Measurements from ENCODE around the gene HOMER2. TPM values are rescaled to one million over a fixed set of nuclear protein-coding genes. Genes with fewer than 3 reads are reported as not detected.

Gene HOMER2
- total RNA-seq, 1 donor from 2014 or later = 48.5 TPM

GRCh38 chr15:82907350-82907749 is 45.2 kb downstream of the HOMER2 start:
- no peaks in the 10 kb centered on the region for H3K27me3 ChIP-seq (ENCODE audit: low read depth)
- H3K4me1 ChIP-seq = peaks cover 7% of the 10 kb centered on the region
- no peak overlapping the region for H3K27ac ChIP-seq (replicated peaks)
- H3K4me3 ChIP-seq = no peak overlapping the region
- intact Hi-C loops (cut with micrococcal nuclease) = no loop called here
- TF ChIP-seq, protein P1, sequence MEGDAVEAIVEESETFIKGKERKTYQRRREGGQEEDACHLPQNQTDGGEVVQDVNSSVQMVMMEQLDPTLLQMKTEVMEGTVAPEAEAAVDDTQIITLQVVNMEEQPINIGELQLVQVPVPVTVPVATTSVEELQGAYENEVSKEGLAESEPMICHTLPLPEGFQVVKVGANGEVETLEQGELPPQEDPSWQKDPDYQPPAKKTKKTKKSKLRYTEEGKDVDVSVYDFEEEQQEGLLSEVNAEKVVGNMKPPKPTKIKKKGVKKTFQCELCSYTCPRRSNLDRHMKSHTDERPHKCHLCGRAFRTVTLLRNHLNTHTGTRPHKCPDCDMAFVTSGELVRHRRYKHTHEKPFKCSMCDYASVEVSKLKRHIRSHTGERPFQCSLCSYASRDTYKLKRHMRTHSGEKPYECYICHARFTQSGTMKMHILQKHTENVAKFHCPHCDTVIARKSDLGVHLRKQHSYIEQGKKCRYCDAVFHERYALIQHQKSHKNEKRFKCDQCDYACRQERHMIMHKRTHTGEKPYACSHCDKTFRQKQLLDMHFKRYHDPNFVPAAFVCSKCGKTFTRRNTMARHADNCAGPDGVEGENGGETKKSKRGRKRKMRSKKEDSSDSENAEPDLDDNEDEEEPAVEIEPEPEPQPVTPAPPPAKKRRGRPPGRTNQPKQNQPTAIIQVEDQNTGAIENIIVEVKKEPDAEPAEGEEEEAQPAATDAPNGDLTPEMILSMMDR (IDR thresholded peaks at IDR 0.05; ENCODE audit: borderline replicate concordance) = no peak
- no peak for DNase-seq
- H3K9me3 ChIP-seq (replicated peaks) = peaks cover 20% of the 10 kb centered on the region
- H3K36me3 ChIP-seq = no peaks in the 10 kb centered on the region

DNA sequence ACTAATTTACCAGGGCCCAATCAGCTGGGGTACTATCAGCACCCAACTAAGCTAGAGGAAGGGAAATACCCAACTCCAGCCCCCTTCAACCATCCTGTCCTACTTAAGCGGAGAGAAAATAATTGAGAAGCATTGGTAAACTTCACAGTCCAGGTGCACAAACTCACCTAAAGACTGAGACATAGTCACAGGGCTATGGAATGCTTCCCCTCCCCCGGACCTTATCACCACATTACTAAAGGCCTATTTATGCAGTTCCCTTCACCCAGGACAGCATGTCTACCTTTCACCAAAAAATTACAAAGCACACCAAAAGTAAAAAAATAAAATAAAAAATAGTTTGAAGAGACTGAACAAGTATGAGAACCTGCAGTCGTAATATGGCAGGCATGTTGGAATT is 47.9 kb downstream of the HOMER2 start:
- no peak overlapping the region for H3K4me3 ChIP-seq
- TF ChIP-seq, protein P1 (IDR thresholded peaks at IDR 0.05; ENCODE audit: borderline replicate concordance) = no peak
- H3K36me3 ChIP-seq = no peaks in the 10 kb centered on the region
- H3K27ac ChIP-seq (replicated peaks) = no peak overlapping the region
- peaks cover 17% of the 10 kb centered on the region for H3K4me1 ChIP-seq
- intact Hi-C loops (cut with micrococcal nuclease) = loop anchor here (5.0 kb wide), 1 partner anchor 52 kb away; no protein-coding TSS in a partner anchor
- DNase-seq = no peak
- peaks cover 18% of the 10 kb centered on the region for H3K9me3 ChIP-seq (replicated peaks)
- H3K27me3 ChIP-seq (ENCODE audit: low read depth) = no peaks in the 10 kb centered on the region

DNA sequence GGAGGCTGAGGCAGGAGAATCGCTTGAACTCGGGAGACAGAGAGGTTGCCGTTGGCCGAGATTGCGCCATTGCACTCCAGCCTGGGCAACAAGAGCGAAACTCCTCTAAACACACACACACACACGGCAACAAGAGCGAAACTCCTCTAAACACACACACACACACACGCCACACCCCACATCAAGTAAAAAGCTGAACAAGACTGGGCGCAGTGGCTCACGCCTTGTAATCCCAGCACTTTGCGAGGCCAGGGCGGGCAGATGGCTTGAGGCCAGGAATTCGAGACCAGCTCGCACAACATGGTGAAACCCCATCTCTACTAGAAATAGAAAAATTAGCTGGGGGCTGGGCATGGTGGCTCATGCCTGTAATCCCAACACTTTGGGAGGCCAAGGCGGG is 49.0 kb downstream of the HOMER2 start:
- TF ChIP-seq, protein P1 (IDR thresholded peaks at IDR 0.05; ENCODE audit: borderline replicate concordance) = no peak
- H3K4me1 ChIP-seq = peaks cover 17% of the 10 kb centered on the region
- DNase-seq = no peak
- no peaks in the 10 kb centered on the region for H3K36me3 ChIP-seq
- no peaks in the 10 kb centered on the region for H3K27me3 ChIP-seq (ENCODE audit: low read depth)
- no peak overlapping the region for H3K27ac ChIP-seq (replicated peaks)
- intact Hi-C loops (cut with micrococcal nuclease) = loop anchor here (5.0 kb wide), 1 partner anchor 51 kb away; no protein-coding TSS in a partner anchor
- H3K9me3 ChIP-seq (replicated peaks) = peaks cover 7% of the 10 kb centered on the region
- no peak overlapping the region for H3K4me3 ChIP-seq

- H3K36me3 ChIP-seq = no peaks in the 10 kb centered on the region
- no peak for DNase-seq
- TF ChIP-seq, protein P1 (IDR thresholded peaks at IDR 0.05; ENCODE audit: borderline replicate concordance) = no peak
- H3K27ac ChIP-seq (replicated peaks) = no peak overlapping the region
- H3K4me1 ChIP-seq = peaks cover 23% of the 10 kb centered on the region
- intact Hi-C loops (cut with micrococcal nuclease) = loop anchor here (5.0 kb wide), 1 partner anchor 49 kb away; no protein-coding TSS in a partner anchor
- H3K4me3 ChIP-seq = no peak overlapping the region
- no peaks in the 10 kb centered on the region for H3K9me3 ChIP-seq (replicated peaks)
- no peaks in the 10 kb centered on the region for H3K27me3 ChIP-seq (ENCODE audit: low read depth)
Measured at GRCh38 chr15:82901114-82901805, 51.3 kb downstream of the HOMER2 start.

DNA sequence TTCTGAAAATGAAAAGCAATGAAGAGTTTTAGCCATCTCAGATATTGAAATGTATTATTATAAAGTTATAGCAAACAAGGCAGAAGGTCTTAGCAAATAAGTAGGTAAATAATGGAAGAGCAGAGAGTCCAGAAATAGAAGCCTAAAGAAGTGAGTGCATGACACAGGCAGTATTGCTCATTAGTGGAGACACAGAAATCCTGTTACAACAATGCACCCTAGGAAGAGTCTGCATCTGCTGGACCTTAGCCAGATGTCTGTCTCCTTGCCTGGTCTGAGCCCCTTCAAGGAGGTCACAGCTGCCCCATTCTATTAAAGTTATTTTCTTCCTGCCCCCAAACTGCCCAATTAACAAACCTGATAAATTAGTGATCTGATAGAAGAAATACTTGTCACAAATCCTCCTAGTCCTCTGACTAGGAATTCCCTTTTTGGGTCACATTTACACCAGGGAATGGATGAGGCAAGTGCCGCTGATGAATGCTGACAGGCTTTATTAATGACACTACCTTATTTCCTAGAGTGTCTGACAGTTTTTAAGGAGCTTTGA is 51.9 kb downstream of the HOMER2 start:
- intact Hi-C loops (cut with micrococcal nuclease) = loop anchor here (5.0 kb wide), 1 partner anchor 48 kb away; no protein-coding TSS in a partner anchor
- Histone ChIP-seq H3K9me3 (replicated peaks) (no peaks in the 10 kb centered on the region), H3K4me1 (peaks cover 23% of the 10 kb centered on the region), H3K4me3 (no peak overlapping the region), H3K36me3 (no peaks in the 10 kb centered on the region), H3K27me3 (ENCODE audit: low read depth) (no peaks in the 10 kb centered on the region), H3K27ac (replicated peaks) (no peak overlapping the region)
- TF ChIP-seq, protein P1 (IDR thresholded peaks at IDR 0.05; ENCODE audit: borderline replicate concordance) = no peak
- no peak for DNase-seq
